Esophagus muscularis mucosa (tissue), 3 donors: ENCODE measurements around the gene OR7G1.

Experiments
- CTCF ChIP-seq, 3 experiments: fragments of 200-600 bp in 2 of 3; fragments of 450-650 bp in 1 of 3; sonication (generic) in 2 of 3; IDR thresholded peaks; one replicate each; pipeline ENCODE4 v1.5.1; 2017 to 2019; ENCODE audit warnings: antibody characterized with exemption in 3 of 3, mild to moderate bottlenecking in 2 of 3, moderate library complexity in 1 of 3
- POLR2A ChIP-seq: fragments of 450-650 bp; IDR thresholded peaks from one replicate; pipeline ENCODE4 v1.6.1; 2017; ENCODE audit warnings: antibody characterized with exemption, moderate library complexity, mild to moderate bottlenecking, low read depth
- POLR2AphosphoS5 ChIP-seq, 2 donors: sonication (generic); formaldehyde crosslinking; IDR thresholded peaks; one replicate each; pipeline ENCODE4 v1.6.1; 2017; ENCODE audit warnings: antibody characterized with exemption in 2 of 2

GRCh38 chr19:9156304-9156703 lies 40.7 kb upstream of the OR7G1 start:
- TF ChIP-seq POLR2A, result no peak
- no peak for TF ChIP-seq CTCF (IDR thresholded peaks at IDR 0.05)
- TF ChIP-seq POLR2AphosphoS5 (IDR thresholded peaks at IDR 0.05), result no peak
